ENCODE results near the gene HCFC1.
A peak's percentile ranks its signal among the peaks of the same experiment; 100 is the strongest.

The HCFC1 gene

GRCh38 chrX:153971450-153972367 is at the start of gene HCFC1:
Gene HCFC1 (minus strand): TSS chrX:153971818. CDS start chrX:153970840, 978 bp downstream.
- DNase-seq (ENCODE audit: low read depth in 2 of 2) = peak; percentile 83 to 85

GRCh38 chrX:154021131-154021611 is 49.6 kb upstream of the HCFC1 start:
- no peak for DNase-seq (ENCODE audit: low read depth in 2 of 2)

- no peak for DNase-seq (ENCODE audit: low read depth in 2 of 2)
Observed at GRCh38 chrX:154020536-154021115, 49.0 kb upstream of the HCFC1 start.

- no peak for DNase-seq (ENCODE audit: low read depth in 2 of 2)
Observed at GRCh38 chrX:154019633-154020528, 48.3 kb upstream of the HCFC1 start, which contains the start of gene IRAK1. Gene IRAK1 (minus strand): TSS chrX:154019902. CDS start chrX:154019812, 90 bp downstream.

- DNase-seq (ENCODE audit: low read depth in 2 of 2) = no peak
Observed at GRCh38 chrX:154019061-154019621, 47.5 kb upstream of the HCFC1 start.

- DNase-seq (ENCODE audit: low read depth in 2 of 2) = no peak
Observed at GRCh38 chrX:154018518-154019060, 47.0 kb upstream of the HCFC1 start.

- no peak for DNase-seq (ENCODE audit: low read depth in 2 of 2)
Observed at GRCh38 chrX:154017766-154018517, 46.3 kb upstream of the HCFC1 start.

- DNase-seq (ENCODE audit: low read depth in 2 of 2) = no peak
Observed at GRCh38 chrX:154016366-154017076, 44.9 kb upstream of the HCFC1 start.

GRCh38 chrX:154015581-154016264 is 44.1 kb upstream of the HCFC1 start:
- DNase-seq (ENCODE audit: low read depth in 2 of 2) = no peak

GRCh38 chrX:154014429-154015380 is 43.1 kb upstream of the HCFC1 start:
- DNase-seq (ENCODE audit: low read depth in 2 of 2) = no peak

- no peak for DNase-seq (ENCODE audit: low read depth in 2 of 2)
Observed at GRCh38 chrX:154013614-154014360, 42.2 kb upstream of the HCFC1 start.

GRCh38 chrX:154013001-154013421 is 41.4 kb upstream of the HCFC1 start:
- no peak for DNase-seq (ENCODE audit: low read depth in 2 of 2)

GRCh38 chrX:154012336-154012991 is 40.8 kb upstream of the HCFC1 start:
- no peak for DNase-seq (ENCODE audit: low read depth in 2 of 2)

- DNase-seq (ENCODE audit: low read depth in 2 of 2) = no peak
Observed at GRCh38 chrX:154011376-154012335, 40.0 kb upstream of the HCFC1 start.

GRCh38 chrX:154010330-154011087 is 38.9 kb upstream of the HCFC1 start:
- no peak for DNase-seq (ENCODE audit: low read depth in 2 of 2)
